A673 (cell line): ENCODE data around the gene COL1A1.

Experiments
- CTCF ChIP-seq: fragments of 300-800, 200-600 bp; sonication (generic); conservative IDR thresholded peaks from 2 replicates; pipeline ENCODE4 v1.5.1; 2017; ENCODE audit warnings: low read depth, mild to moderate bottlenecking, antibody characterized with exemption, low read length, moderate library complexity, mixed read lengths
- EZH2 ChIP-seq: fragments of 200-600 bp; sonication (generic); IDR thresholded peaks from 2 replicates; pipeline ENCODE4 v1.6.1; 2017; ENCODE audit warnings: borderline replicate concordance, low read depth, mild to moderate bottlenecking, mixed read lengths, antibody characterized with exemption, low read length; ENCODE audit not compliant: poor library complexity, severe bottlenecking

DNA sequence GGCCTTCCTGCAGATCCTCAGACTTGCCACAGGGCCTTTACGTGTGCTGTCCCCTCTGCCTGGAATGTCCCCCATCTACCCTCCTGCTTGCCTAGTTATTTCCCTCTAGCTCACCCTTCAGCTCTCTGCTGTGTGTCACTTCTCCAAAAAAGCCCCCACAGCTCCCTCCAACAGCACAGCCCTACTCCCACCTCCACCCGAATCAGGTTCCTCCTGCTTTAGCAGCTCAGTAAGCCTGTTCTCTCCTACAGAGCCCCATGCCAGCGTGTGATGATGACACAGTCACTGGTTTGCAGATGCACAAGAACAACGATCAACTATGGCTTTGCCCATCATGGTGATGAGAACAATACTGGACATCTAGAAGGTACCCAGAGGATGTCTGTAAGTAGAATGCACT lies 64.4 kb downstream of the COL1A1 start:
- TF ChIP-seq CTCF (no peak), EZH2 (no peak)
